H1 (cell line): ENCODE data around the gene FBP1.

Source experiments
- EZH2 ChIP-seq: fragments of 200-600 bp; sonication (generic); IDR thresholded peaks from 2 replicates; pipeline ENCODE4 v1.7.1; 2012; ENCODE audit warnings: low read depth, mild to moderate bottlenecking, moderate library complexity, low read length, inconsistent platforms; ENCODE audit not compliant: severe bottlenecking
- MAFK ChIP-seq: IDR thresholded peaks from 2 replicates; pipeline ENCODE4 v1.6.1; 2012; ENCODE audit warnings: low read depth, mild to moderate bottlenecking, improper control_type of control experiment, low read length
- POLR2A ChIP-seq, 2 experiments: IDR thresholded peaks; 1 replicate in 1 of 2; 2 replicates in 1 of 2; pipeline ENCODE4 v1.6.1; 2011; ENCODE audit warnings: low read depth in 2 of 2, low read length in 2 of 2, mild to moderate bottlenecking in 2 of 2; ENCODE audit errors: control extremely low read depth in 1 of 2
- POLR2AphosphoS5 ChIP-seq: IDR thresholded peaks from 2 replicates; pipeline ENCODE4 v1.6.1; 2011; ENCODE audit warnings: low read depth, low read length
- RAD21 ChIP-seq, 2 experiments: IDR thresholded peaks in 1 of 2; conservative IDR thresholded peaks in 1 of 2; 2 replicates each; pipeline ENCODE4 v1.6.1; 2011; ENCODE audit warnings: low read depth in 2 of 2, low read length in 2 of 2, improper control_type of control experiment in 1 of 2, inconsistent platforms in 1 of 2, mild to moderate bottlenecking in 1 of 2, moderate library complexity in 1 of 2
- RFX5 ChIP-seq: IDR thresholded peaks from 2 replicates; pipeline ENCODE4 v1.6.1; 2011; ENCODE audit warnings: low read depth, low read length, improper control_type of control experiment, borderline replicate concordance
- RNF2 ChIP-seq: fragments of 200-900, 300-1000 bp; sonication (generic); IDR thresholded peaks from 2 replicates; pipeline ENCODE4 v1.7.1; 2016; ENCODE audit warnings: borderline replicate concordance, low read depth, mild to moderate bottlenecking, antibody characterized with exemption, low read length; ENCODE audit not compliant: poor library complexity, severe bottlenecking; ENCODE audit errors: missing control alignments
- TF ChIP-seq, protein P1 (sequence below), 3 experiments: IDR thresholded peaks; 1 replicate in 2 of 3; 2 replicates in 1 of 3; pipeline versions ENCODE4 v1.5.1 to v1.6.1; 2011; ENCODE audit warnings: low read length in 3 of 3, mild to moderate bottlenecking in 3 of 3, inconsistent platforms in 2 of 3, low read depth in 1 of 3, moderate library complexity in 1 of 3; ENCODE audit not compliant: insufficient read depth in 1 of 3; ENCODE audit errors: control extremely low read depth in 1 of 3

DNA sequence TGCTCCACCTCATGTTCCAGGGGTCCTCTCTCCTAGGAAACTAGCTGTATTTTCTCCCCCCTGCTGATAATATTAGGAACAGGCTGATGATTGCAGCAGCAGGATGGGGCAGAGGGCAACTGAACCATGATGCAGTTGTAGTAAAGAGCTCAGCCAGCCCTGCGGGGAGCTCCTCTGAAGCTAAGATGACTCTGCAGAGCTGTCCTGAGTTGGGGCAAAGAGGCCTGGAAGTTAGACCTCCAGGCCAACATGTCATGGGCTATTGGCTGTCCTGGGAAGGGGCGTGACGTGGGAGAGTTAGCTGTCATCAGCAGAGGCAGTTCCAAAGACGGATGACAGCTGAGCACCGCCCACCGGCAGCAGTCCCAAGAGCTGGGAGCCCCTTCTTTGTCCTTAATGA is 6.6 kb upstream of the FBP1 start:
- TF ChIP-seq POLR2AphosphoS5 (no peak), RFX5 (no peak), RNF2 (no peak), EZH2 (no peak), POLR2A (IDR thresholded peaks at IDR 0.05; ENCODE audit: control extremely low read depth in 1 of 2, low read depth in 2 of 2, low read length in 2 of 2) (no peak), MAFK (no peak), RAD21 (IDR thresholded peaks at IDR 0.05 in 1 of 2, conservative IDR thresholded peaks at IDR 0.05 in 1 of 2; ENCODE audit: low read depth in 2 of 2, low read length in 2 of 2) (no peak)
- TF ChIP-seq, protein P1, sequence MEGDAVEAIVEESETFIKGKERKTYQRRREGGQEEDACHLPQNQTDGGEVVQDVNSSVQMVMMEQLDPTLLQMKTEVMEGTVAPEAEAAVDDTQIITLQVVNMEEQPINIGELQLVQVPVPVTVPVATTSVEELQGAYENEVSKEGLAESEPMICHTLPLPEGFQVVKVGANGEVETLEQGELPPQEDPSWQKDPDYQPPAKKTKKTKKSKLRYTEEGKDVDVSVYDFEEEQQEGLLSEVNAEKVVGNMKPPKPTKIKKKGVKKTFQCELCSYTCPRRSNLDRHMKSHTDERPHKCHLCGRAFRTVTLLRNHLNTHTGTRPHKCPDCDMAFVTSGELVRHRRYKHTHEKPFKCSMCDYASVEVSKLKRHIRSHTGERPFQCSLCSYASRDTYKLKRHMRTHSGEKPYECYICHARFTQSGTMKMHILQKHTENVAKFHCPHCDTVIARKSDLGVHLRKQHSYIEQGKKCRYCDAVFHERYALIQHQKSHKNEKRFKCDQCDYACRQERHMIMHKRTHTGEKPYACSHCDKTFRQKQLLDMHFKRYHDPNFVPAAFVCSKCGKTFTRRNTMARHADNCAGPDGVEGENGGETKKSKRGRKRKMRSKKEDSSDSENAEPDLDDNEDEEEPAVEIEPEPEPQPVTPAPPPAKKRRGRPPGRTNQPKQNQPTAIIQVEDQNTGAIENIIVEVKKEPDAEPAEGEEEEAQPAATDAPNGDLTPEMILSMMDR (IDR thresholded peaks at IDR 0.05; ENCODE audit: control extremely low read depth in 1 of 3, insufficient read depth in 1 of 3, low read depth in 1 of 3, low read length in 3 of 3): no peak
